HepG2 (cell line): ENCODE data around the gene EDN3. TPM values are rescaled to one million over a fixed set of nuclear protein-coding genes. Genes with fewer than 3 reads are reported as not detected.

Experiments
- ATAC-seq: fragments of 200-7000 bp; cut with Tn5 transposase; 3 replicates; pipeline ENCODE4 v1.9.1; 2020; ENCODE audit warnings: mild to moderate bottlenecking, moderate library complexity
- BruUV-seq: library from RNA; stranded (reverse); fragments of 400-500 nt; replicated peaks from 2 replicates; lab custom pipeline; 2021; lab: Mats Ljungman, UMichigan
- CTCF ChIA-PET: fragments of 300-600 bp; formaldehyde crosslinking; extraction: SDS; loops from one replicate; lab custom pipeline; 2021; ENCODE audit warnings: low total read pairs, inconsistent platforms, low intra/inter-chr PET ratio; lab: Yijun Ruan, JAX
- POLR2A ChIA-PET: fragments of 350-600 bp; sonication (Branson Sonifier 250); formaldehyde crosslinking; loops from one replicate; lab custom pipeline; 2020; ENCODE audit warnings: antibody characterized with exemption, inconsistent platforms; lab: Yijun Ruan, JAX
- DNase-seq: peaks from one replicate; pipeline ENCODE4 v3.0.0-alpha.2; 2015; ENCODE audit warnings: low spot score
- FAIRE-seq: peaks from 3 replicates; lab custom pipeline; 2011; peaks lifted over from hg19 to GRCh38; lab: Jason Lieb, UNC
- H2AFZ ChIP-seq: one replicate; pipeline ENCODE4 v1.6.1; 2011; ENCODE audit warnings: low read length, inconsistent platforms
- H3K27ac ChIP-seq: fragments of 300-600 bp; 3 replicates; pipeline ENCODE4 v1.8.0; 2011; ENCODE audit warnings: mixed run types, mild to moderate bottlenecking, mixed read lengths, low read length, inconsistent platforms; ENCODE audit not compliant: insufficient read depth; ENCODE audit errors: extremely low read length
- H3K27me3 ChIP-seq, 2 experiments: fragments of 200-600 bp in 1 of 2; 2 replicates in 1 of 2; 3 replicates in 1 of 2; pipeline versions ENCODE4 v1.6.0 to v1.8.0; 2011; ENCODE audit warnings: low read length in 2 of 2, mild to moderate bottlenecking in 2 of 2, moderate library complexity in 2 of 2, inconsistent platforms in 1 of 2; ENCODE audit not compliant: insufficient read depth in 2 of 2, control insufficient read depth in 1 of 2
- H3K36me3 ChIP-seq, 2 experiments: fragments of 200-600 bp in 1 of 2; replicated peaks in 1 of 2; 2 replicates in 1 of 2; 3 replicates in 1 of 2; pipeline versions ENCODE4 v1.5.1 to v1.8.0; 2011; ENCODE audit warnings: low read length in 2 of 2, inconsistent platforms in 1 of 2; ENCODE audit not compliant: insufficient read depth in 2 of 2, control insufficient read depth in 1 of 2
- H3K4me1 ChIP-seq: 2 replicates; pipeline ENCODE4 v1.5.1; 2012; ENCODE audit warnings: low read length, inconsistent platforms; ENCODE audit not compliant: insufficient read depth
- H3K4me2 ChIP-seq: 2 replicates; pipeline ENCODE4 v1.6.0; 2011; ENCODE audit warnings: low read depth, low read length, inconsistent platforms
- H3K4me3 ChIP-seq, 3 experiments: fragments of 200-600 bp in 1 of 3; sonication (generic), shearing (Covaris generic) in 1 of 3; replicated peaks in 1 of 3; 2 replicates each; pipeline ENCODE4 v1.5.1; 2011 to 2016; ENCODE audit warnings: low read length in 3 of 3, inconsistent platforms in 2 of 3, low read depth in 2 of 3, mild to moderate bottlenecking in 2 of 3, control low read depth in 1 of 3, mixed read lengths in 1 of 3; ENCODE audit not compliant: insufficient read depth in 1 of 3
- H3K79me2 ChIP-seq: one replicate; pipeline ENCODE4 v1.6.1; 2011; ENCODE audit warnings: low read length, inconsistent platforms; ENCODE audit not compliant: insufficient read depth
- H3K9ac ChIP-seq: 2 replicates; pipeline ENCODE4 v1.6.0; 2011; ENCODE audit warnings: mild to moderate bottlenecking, low read depth, low read length, inconsistent platforms; ENCODE audit not compliant: insufficient read depth
- H3K9me3 ChIP-seq: 2 replicates; pipeline ENCODE4 v1.5.1; 2012; ENCODE audit warnings: mild to moderate bottlenecking, low read length
- H4K20me1 ChIP-seq: 2 replicates; pipeline ENCODE4 v1.6.0; 2011; ENCODE audit warnings: inconsistent platforms, mild to moderate bottlenecking, low read length, moderate library complexity; ENCODE audit not compliant: insufficient read depth
- ARNT2 ChIP-seq: sonication (generic); formaldehyde crosslinking; IDR thresholded peaks from 2 replicates; pipeline ENCODE4 v1.8.0; 2022; ENCODE audit warnings: mild to moderate bottlenecking, low read depth, missing genetic modification reagents, moderate library complexity
- NFKB2 ChIP-seq: sonication (generic); formaldehyde crosslinking; IDR thresholded peaks from 2 replicates; pipeline ENCODE4 v1.4.0; 2020; ENCODE audit warnings: missing genetic modification reagents, borderline replicate concordance
- ZNF768 ChIP-seq: sonication (generic); formaldehyde crosslinking; IDR thresholded peaks from 2 replicates; pipeline ENCODE4 v1.4.0; 2020; ENCODE audit warnings: missing genetic modification reagents
- WGBS: methylation state at CpG from one replicate; pipeline ENCODE4 v1.1.6; 2017; ENCODE audit warnings: low lambda C conversion rate; 5-methylcytosine and 5-hydroxymethylcytosine counted together
- in situ Hi-C: cut with HindIII; loops from 2 replicates; pipeline ENCODE4 v1.10.0; 2017; ENCODE audit warnings: low pct_unique_long_range_greater_than_20kb; ENCODE audit not compliant: extremely low pct_ligation_motif_present
- intact Hi-C: fragments of 100-400 bp; cut with micrococcal nuclease; formaldehyde crosslinking; loops from one replicate; pipeline ENCODE4 v1.10.0; 2022; ENCODE audit not compliant: unreplicated experiment
- polyA plus RNA-seq, 8 experiments: library from polyadenylated mRNA; depleted of rRNA in 3 of 8; stranded (reverse) in 7 of 8; unstranded in 1 of 8; fragments of >200 nt; fragmentation: Illumina TruSeq in 4 of 8; extraction: Trizol in 4 of 8; gene quantifications; 2 replicates each; pipeline versions ENCODE4 v1.2.1 to v1.2.3, GENCODE V29; 2011 to 2016; ENCODE audit warnings: low read depth in 4 of 8, missing spikeins in 1 of 8, mixed read lengths in 1 of 8; ENCODE audit not compliant: insufficient read depth in 1 of 8
- total RNA-seq, 5 experiments: library from RNA; depleted of rRNA; stranded (reverse); fragments of >200 nt; fragmentation: Illumina TruSeq; extraction: Trizol; gene quantifications; 2 replicates each; pipeline ENCODE4 v1.2.3, GENCODE V29; 2016; ENCODE audit warnings: low read depth in 1 of 5
- TF ChIP-seq, protein P1 (sequence below): sonication (generic); formaldehyde crosslinking; IDR thresholded peaks from 2 replicates; pipeline ENCODE4 v1.9.0; 2022; ENCODE audit warnings: low read depth, missing genetic modification reagents
- TF ChIP-seq, protein P2 (sequence below): sonication (generic); formaldehyde crosslinking; IDR thresholded peaks from 2 replicates; pipeline ENCODE4 v1.8.1; 2023; ENCODE audit warnings: mild to moderate bottlenecking, missing genetic modification reagents

The EDN3 gene
- total and polyA plus RNA-seq, 2 of the 13 experiments (the other 11 are each of a cell fraction or from before 2014, with no cell fraction given) = not detected

DNA sequence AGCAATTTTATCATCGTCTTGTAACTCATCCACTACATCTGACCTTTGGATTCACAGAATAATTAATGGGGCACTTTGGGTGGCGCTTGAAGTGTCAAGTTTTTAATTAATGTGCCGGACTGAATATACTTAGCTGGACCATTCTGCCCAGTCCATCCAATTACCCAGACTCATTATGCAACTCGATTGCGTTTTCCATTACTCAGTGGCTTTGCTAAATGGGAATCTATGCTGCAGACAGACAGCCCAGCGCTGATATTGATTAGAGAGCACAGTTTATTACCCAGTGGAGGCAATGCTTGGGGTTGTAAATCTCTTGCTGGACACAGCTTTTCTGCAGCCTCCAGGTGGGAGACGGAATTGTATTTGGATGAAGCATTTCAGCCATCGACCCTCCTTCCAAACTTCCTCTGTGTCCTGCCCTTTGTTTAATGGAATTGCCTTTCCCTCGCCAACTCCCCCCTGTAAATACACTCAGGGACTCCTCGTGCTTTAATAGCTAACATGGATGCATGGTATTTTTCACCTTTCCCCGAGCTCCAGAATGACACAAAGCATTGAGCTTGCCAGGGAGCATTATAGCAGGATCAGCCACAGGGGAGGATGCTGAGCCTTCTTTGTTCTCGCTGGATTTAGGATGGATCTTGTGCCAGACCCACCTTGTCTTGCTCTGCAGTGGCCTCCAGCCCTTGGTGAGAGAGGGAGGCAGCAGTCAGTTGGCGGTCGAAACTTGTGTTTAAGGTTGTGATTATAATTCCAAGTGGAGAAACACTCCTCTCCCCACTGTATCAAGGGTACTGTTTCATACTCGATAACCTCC, 59.7 kb downstream of the EDN3 start (continued):
- TF ChIP-seq NFKB2 (CRISPR knock-in tag) (no peak), ARNT2 (CRISPR knock-in tag) (no peak)

DNA sequence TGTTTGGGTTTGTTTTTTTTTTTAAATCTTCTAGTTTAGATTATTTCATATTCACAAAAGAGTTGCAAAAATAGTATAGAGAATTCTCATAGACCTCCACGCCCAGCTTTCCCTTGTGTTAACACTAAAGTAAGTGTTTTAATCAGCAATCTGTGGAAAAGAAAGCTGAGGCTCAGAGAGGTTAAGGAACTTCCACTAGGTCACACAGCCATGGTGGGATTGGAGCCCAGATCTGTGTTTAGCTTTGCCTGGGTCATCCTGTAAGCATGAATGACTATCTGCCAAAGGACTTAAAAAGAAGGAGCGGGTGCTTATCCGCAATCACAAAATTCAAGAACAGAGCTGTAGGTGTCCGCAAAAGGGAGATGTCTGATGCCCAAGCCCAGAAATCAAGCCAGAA, 60.5 kb downstream of the EDN3 start:
- ChIA-PET CTCF (no interaction called here), POLR2A (no interaction called here)
- intact Hi-C loops = no loop called here
- no peak for DNase-seq
- no peak overlapping the region for H3K9ac ChIP-seq
- no peak for ATAC-seq
- no TSS peak for BruUV-seq
- no peaks in the 10 kb centered on the region for H3K36me3 ChIP-seq
- no peak overlapping the region for H3K27ac ChIP-seq
- H3K4me2 ChIP-seq = no peak overlapping the region
- H3K79me2 ChIP-seq = no peaks in the 10 kb centered on the region
- TF ChIP-seq, protein P1, sequence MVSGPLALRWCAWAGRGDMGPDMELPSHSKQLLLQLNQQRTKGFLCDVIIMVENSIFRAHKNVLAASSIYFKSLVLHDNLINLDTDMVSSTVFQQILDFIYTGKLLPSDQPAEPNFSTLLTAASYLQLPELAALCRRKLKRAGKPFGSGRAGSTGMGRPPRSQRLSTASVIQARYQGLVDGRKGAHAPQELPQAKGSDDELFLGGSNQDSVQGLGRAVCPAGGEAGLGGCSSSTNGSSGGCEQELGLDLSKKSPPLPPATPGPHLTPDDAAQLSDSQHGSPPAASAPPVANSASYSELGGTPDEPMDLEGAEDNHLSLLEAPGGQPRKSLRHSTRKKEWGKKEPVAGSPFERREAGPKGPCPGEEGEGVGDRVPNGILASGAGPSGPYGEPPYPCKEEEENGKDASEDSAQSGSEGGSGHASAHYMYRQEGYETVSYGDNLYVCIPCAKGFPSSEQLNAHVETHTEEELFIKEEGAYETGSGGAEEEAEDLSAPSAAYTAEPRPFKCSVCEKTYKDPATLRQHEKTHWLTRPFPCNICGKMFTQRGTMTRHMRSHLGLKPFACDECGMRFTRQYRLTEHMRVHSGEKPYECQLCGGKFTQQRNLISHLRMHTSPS (CRISPR knock-in tag) = no peak
- TF ChIP-seq, protein P2, sequence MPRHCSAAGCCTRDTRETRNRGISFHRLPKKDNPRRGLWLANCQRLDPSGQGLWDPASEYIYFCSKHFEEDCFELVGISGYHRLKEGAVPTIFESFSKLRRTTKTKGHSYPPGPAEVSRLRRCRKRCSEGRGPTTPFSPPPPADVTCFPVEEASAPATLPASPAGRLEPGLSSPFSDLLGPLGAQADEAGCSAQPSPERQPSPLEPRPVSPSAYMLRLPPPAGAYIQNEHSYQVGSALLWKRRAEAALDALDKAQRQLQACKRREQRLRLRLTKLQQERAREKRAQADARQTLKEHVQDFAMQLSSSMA (CRISPR knock-in tag) = no peak
- TF ChIP-seq ZNF768 (CRISPR knock-in tag) = peak; percentile 61; the same call in 1 of the 2 replicates
- no peak overlapping the region for H2AFZ ChIP-seq
- no peaks in the 10 kb centered on the region for H3K4me1 ChIP-seq
- H3K9me3 ChIP-seq = no peaks in the 10 kb centered on the region
- no peak overlapping the region for H3K4me3 ChIP-seq
- FAIRE-seq = no peak
- no peaks in the 10 kb centered on the region for H4K20me1 ChIP-seq
- in situ Hi-C loops = no loop called here
- WGBS = 53% methylated on average over 4 of the region's 4 CpGs
- H3K27me3 ChIP-seq = peaks cover 0 to 48% of the 10 kb centered on the region in 2 experiments; a peak in 2 of 5 replicates
